Activated effector memory CD4-positive, alpha-beta T cell treated with anti-CD3 and anti-CD28 coated beads, Interleukin-2, amount 50 U/mL, for 16 hours (primary cell): ENCODE measurements around the gene ATP8A2.
"Not testable (repeated sequence)": the region's sequence is repeated elsewhere in the genome, so short reads cannot be mapped to it uniquely, and the experiment has no call there.

ENCODE experiments used
- DNase-seq: peaks from one replicate; pipeline ENCODE4 v3.0.0-alpha.2; 2020

Gene ATP8A2

GRCh38 chr13:25466880-25467279, 95.1 kb downstream of the ATP8A2 start:
- no peak for DNase-seq

GRCh38 chr13:25468325-25469168, 96.8 kb downstream of the ATP8A2 start:
- no peak for DNase-seq

DNA sequence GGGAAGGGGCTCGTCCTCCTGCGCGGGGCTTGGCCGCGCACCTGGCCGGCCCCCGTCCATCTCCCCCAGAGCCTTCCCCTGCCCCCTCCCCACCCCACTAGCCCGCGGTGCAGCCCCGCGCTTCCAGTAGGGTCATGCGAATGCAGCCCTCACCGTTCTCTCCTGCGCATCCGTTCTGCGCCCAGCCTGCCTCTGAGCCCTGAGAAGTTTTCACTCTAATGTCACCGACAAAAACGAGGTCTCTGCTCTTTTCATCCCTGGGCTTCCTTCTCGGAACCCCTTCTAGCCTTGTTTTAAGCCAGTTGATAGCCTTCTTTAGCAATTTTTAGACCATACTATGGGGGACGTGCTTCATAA, 97.4 kb downstream of the ATP8A2 start:
- DNase-seq = no peak

DNA sequence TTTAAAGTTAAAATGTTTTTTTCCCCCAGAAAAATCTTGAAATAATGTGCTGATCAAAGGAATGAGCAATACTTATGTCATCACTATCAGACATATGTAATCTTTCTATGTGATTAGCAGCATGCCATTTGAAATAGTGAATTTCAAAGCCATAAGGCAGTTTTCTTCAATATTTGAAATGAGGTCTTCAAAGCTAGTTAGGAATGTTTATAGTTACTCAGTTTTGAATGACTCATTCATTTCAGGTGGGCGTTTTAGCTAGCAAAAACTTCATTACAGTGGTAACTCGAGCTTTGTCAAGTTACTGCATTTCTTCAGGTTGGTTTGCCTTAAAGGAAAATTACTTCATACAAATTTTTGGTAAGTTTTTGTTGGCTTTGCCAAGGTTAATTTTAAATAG, 102.1 kb downstream of the ATP8A2 start:
- no peak for DNase-seq

DNA sequence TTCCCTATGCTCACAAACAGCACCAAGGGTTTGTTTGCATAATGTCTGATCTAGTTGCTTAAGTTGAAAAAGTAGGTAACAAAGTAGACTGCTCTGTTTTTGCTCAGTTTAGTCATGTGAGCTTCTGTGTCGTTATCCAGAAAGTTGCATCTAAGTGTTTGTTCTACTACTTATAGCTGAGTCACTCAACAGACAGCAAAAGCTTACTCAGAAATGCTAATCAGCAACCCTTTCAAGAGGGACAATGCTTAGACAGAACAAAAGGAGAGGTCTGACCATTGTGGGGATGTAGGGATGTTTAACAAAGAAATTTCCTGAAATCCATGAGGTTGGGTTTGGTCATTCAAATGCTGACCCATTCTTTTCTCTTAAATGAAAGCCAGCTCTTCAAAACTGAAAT, 106.4 kb downstream of the ATP8A2 start:
- no peak for DNase-seq

DNA sequence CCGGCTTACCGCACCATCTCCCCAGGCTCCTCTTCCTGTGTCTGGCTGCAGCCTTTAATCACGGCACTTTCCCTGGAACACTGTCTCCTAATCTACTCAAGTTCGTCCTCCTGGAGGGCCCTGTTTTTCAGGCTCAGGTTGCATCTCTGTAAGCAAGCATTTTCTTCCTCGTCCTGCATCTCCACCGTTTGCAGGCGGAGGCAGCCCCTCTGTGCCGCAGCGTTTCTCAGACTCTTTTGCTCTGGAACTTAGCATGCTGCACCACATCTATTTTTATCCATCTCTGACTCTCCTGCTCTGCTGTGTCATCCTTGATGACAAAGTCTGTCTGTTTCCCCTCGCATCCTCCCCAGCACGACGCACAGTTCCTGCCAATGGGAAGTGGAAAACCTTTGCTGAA, 117.5 kb downstream of the ATP8A2 start:
- DNase-seq = no peak

GRCh38 chr13:25490236-25490635, 118.5 kb downstream of the ATP8A2 start:
- DNase-seq = no peak

DNA sequence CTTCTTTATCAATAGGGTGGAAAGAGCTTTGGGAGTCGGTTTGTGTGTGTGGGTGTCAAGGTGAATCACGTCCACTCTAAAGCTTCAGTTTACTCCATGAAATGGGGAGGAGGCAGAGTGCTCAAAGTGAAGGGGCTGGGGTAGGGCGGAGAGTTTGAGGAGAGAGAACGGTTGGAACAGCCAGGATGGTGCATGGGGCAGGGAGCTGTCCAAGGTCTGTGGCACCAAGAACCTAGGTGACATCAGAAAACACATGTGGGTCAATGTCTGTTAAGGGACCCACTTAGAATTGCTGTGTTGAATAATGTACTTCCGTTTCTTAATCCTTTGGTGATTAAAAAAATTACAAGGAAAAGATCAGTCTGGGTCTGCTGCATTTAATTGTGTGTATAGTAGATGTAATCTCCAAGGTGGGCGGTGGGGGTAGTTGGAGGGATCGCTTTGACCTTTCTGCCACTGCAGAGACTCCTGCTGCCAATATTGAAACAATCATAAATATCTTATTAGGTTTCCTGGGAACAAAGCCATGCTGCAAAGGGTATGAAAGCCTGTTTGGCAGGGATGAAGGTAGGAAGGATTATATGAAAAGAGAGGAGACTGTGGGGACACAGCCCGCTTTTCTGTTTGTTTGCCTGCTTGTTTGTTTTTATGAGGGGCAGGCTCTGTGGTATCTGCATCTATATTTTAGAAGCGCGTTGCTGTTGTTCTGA, 122.3 kb downstream of the ATP8A2 start:
- no peak for DNase-seq

- DNase-seq = no peak
Measured at GRCh38 chr13:25494698-25495411, 123.1 kb downstream of the ATP8A2 start.

DNA sequence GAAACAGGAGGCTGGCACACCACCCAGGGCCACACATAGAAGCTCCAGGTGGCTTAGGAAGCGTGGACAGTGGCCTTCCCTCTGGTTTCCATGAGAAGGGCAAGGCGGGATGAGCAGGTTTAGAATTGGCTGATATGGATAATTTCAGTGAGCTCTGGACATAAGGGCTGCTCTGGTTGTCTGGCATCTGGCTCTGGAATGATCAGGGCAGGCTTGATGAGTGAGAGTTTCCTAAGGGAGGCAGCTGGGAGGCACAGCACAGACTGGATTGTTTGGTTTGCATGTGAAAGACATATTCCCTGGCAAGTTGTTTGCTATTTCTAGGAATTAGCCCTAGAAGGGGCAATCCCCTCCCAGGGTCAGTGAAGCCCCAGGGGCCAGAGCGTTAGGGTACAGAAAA, 129.5 kb downstream of the ATP8A2 start:
- no peak for DNase-seq

DNA sequence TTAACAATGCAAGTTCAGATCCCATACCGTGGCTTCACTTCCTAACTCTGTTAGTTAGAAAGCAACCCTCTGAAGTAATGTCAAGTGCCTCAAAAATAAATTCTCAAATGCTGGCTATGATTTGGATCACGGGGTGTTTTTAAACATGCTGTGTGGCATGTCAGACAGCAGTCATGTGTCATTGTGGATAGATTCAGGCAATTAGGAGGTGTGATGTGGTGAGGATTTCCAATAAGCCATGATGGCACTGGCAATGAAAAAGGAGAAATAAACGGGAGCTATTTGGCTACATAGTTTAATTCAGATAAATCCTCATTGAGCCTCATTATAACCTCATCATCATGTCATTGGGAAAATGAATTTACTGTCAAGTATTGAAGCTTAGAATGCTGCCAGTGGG, 130.3 kb downstream of the ATP8A2 start:
- DNase-seq = no peak

DNA sequence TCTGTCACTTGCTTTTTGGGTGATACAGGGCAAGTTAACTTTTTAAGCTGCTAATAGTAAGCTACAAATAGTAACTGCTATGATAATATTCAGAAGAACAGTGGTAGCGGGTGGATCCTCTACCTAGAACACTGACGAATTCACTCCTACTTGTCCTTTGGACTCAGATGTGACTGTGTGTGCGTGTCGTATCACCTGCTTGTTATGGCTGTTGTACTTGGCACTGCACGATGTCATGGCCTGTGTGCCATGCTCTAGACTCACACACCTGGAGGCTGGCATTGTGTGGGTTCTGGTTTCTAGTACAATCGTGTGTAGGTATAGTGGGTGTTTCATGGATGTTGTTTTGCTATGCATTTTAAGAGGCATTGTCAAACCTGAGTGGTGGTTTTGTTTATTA, 130.8 kb downstream of the ATP8A2 start:
- DNase-seq = no peak

DNA sequence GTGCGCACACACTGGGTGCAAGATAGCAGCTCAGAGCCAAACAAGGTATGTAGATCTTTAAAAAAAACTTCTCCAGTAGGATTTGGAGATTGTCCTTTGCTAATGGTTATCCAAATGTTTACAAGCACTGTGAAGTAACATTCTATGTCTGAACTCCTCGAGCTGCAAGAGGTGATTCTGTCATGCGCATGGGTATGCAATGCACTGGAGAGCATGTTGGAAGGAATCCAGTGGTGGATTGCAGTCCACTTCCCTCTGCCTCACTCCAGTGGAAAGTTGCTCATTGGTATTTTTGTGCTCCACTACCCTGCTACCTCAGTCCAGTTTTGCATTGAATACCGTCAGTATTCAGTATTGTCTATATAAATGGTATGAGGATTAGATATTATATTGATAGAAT, 132.1 kb downstream of the ATP8A2 start:
- DNase-seq = no peak

- no peak for DNase-seq
Measured at GRCh38 chr13:25507841-25508240, 136.1 kb downstream of the ATP8A2 start.

DNA sequence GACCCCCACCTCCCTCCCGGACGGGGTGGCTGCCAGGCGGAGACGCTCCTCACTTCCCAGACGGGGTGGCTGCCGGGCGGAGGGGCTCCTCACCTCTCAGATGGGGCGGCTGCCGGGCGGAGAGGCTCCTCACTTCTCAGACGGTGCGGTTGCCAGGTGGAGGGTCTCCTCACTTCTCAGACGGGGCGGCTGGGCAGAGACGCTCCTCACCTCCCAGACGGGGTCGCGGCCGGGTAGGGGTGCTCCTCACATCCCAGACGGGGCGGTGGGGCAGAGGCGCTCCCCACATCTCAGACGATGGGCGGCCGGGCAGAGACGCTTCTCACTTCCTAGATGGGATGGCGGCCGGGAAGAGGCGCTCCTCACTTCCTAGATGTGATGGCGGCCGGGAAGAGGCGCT, 141.3 kb downstream of the ATP8A2 start:
- not testable (repeated sequence) for DNase-seq

DNA sequence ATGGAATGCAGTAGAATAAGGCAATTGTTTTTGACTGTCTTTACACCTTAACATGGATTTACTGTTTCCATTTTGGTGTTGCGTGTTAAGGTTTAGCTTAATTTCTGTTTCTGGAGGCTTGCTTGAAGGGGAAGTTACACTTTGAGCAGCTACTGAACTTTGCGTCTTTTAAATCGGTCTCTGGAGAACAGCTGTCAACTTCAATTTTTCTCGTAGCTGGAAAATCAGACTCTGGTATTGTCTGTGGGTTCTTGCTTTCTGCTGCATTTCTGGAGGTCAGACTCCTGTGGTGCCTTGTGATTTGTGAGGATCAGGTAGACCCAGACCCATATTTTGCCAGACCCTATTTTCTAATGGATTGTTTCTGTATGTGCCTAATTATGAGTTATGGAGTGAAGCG, 146.7 kb downstream of the ATP8A2 start:
- DNase-seq = no peak

GRCh38 chr13:25525884-25526283, 154.1 kb downstream of the ATP8A2 start:
- no peak for DNase-seq

DNA sequence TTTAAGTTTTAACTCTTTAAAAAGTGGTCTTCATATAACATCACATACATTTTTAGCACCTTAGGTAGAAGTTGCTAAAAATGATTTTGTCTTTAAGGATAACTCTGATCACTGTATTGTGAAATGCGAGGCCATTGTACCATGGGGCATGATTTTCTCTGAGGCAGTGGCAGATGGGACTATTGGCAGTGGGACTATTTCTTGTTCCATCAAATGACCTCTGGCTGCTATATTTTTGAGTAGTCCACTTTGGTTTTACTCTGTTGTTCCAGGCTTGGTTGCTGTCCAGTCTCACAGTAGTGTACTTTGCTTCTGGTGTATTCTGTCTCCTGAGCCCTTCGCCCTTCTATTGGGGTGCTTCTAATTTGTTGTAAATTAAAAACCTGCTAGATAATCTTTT, 156.5 kb downstream of the ATP8A2 start:
- no peak for DNase-seq

- no peak for DNase-seq
Measured at GRCh38 chr13:25529425-25529824, 157.7 kb downstream of the ATP8A2 start.

- no peak for DNase-seq
Measured at GRCh38 chr13:25538276-25538675, 166.5 kb downstream of the ATP8A2 start.

DNA sequence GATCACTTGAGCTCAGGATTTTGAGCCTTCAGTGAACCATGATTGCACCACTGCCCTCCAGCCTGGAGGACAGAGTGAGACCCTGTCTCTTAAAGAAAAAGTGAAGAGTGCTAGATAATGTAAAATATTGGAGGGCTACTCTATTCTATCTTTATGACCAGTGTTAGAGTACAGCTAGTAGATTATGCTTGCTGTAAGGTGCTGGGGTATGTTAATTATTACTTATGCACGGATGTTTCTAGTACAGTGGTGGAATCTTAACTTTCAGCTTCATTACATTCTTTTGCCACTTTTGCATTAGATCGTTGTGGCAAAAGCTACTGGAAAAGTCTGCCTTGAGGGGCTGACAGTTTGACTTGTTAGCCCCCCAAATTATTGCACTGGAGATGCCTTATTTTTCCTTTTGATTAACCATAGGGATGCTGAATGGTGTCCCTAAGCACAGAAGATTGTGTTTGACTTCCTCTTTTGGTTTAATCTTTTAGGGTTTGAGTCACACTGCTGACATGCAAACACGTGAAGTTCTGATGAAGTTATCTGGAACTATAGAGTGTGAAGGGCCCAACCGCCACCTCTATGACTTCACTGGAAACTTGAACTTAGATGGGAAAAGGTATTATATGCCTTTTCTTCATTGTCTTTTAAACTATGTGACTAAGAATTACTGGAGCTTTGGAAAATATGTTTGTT, 169.8 kb downstream of the ATP8A2 start:
- no peak for DNase-seq

- not testable (repeated sequence) for DNase-seq
Measured at GRCh38 chr13:25548991-25549390, 177.2 kb downstream of the ATP8A2 start.

- DNase-seq = no peak
Measured at GRCh38 chr13:25561812-25562211, 190.0 kb downstream of the ATP8A2 start.
